Stomach (tissue), 4 donors: ENCODE measurements around the gene BARX1.

Source experiments
- CTCF ChIP-seq, 7 experiments: fragments of 450-650 bp in 4 of 7; fragments of 200-600 bp in 3 of 7; sonication (generic) in 3 of 7; IDR thresholded peaks; one replicate each; pipeline ENCODE4 v1.5.1; 2016 to 2019; ENCODE audit warnings: antibody characterized with exemption in 7 of 7, control low read depth in 2 of 7, mild to moderate bottlenecking in 1 of 7
- EP300 ChIP-seq: sonication (generic); formaldehyde crosslinking; IDR thresholded peaks from one replicate; pipeline ENCODE4 v1.6.1; 2017; ENCODE audit warnings: antibody characterized with exemption
- POLR2A ChIP-seq, 4 donors: fragments of 450-650 bp; IDR thresholded peaks; one replicate each; pipeline ENCODE4 v1.6.1; 2016; ENCODE audit warnings: antibody characterized with exemption in 4 of 4, control low read depth in 2 of 4, mild to moderate bottlenecking in 1 of 4, moderate library complexity in 1 of 4

GRCh38 chr9:93960221-93960970, 5.2 kb upstream of the BARX1 start:
- TF ChIP-seq CTCF (IDR thresholded peaks at IDR 0.05) (no peak), EP300 (no peak), POLR2A (IDR thresholded peaks at IDR 0.05) (no peak)
